ENCODE results near the gene DNAJC12. TPM values are rescaled to one million over a fixed set of nuclear protein-coding genes. Genes with fewer than 3 reads are reported as not detected.

Gene DNAJC12
- total RNA-seq, 1 experiment from 2014 or later: 2.2 TPM

GRCh38 chr10:67793313-67793712 lies 44.7 kb downstream of the DNAJC12 start:
- Histone ChIP-seq H3K36me3 (ENCODE audit: control insufficient read depth, insufficient read depth, low read length) (no peaks in the 10 kb centered on the region), H3K9me3 (no peaks in the 10 kb centered on the region), H3K4me3 (ENCODE audit: low read depth, low read length) (no peak overlapping the region), H3K4me1 (no peaks in the 10 kb centered on the region), H3K27me3 (replicated peaks; ENCODE audit: control insufficient read depth, insufficient read depth, low read length) (no peaks in the 10 kb centered on the region)
- peaks cover 15% of the 10 kb centered on the region for H3K4me1 Mint-ChIP-seq (ENCODE audit: low read depth, unreplicated experiment)
- intact Hi-C loops (cut with micrococcal nuclease; ENCODE audit: unreplicated experiment): loop anchor here (1.0 kb wide), 1 partner anchor 10 kb away; no protein-coding TSS in a partner anchor
- BruUV-seq (replicated peaks): no TSS peak
- ChIA-PET POLR2A (no interaction called here), CTCF (no interaction called here)
- H3K27ac Mint-ChIP-seq (ENCODE audit: unreplicated experiment): no peak overlapping the region
- H3K27me3 Mint-ChIP-seq (ENCODE audit: insufficient read depth, unreplicated experiment): no peaks in the 10 kb centered on the region
- DNase-seq: no peak
- no peak overlapping the region for H3K4me3 Mint-ChIP-seq (ENCODE audit: unreplicated experiment)
- no peaks in the 10 kb centered on the region for H3K36me3 Mint-ChIP-seq (ENCODE audit: insufficient read depth, unreplicated experiment)
- H3K9me3 Mint-ChIP-seq (ENCODE audit: unreplicated experiment): no peaks in the 10 kb centered on the region
- TF ChIP-seq CTCF (IDR thresholded peaks at IDR 0.05; ENCODE audit: insufficient read depth in 1 of 2, low read depth in 1 of 2, low read length in 1 of 2, severe bottlenecking in 1 of 2, unreplicated experiment in 1 of 2): no peak

GRCh38 chr10:67792653-67793052 lies 45.3 kb downstream of the DNAJC12 start:
- ChIA-PET POLR2A (no interaction called here), CTCF (interaction anchor here (0.5 kb wide), 1 partner anchor 20 kb away, joined by 7 read pairs; no protein-coding TSS in a partner anchor)
- TF ChIP-seq CTCF (IDR thresholded peaks at IDR 0.05; ENCODE audit: insufficient read depth in 1 of 2, low read depth in 1 of 2, low read length in 1 of 2, severe bottlenecking in 1 of 2, unreplicated experiment in 1 of 2): no peak
- Histone ChIP-seq H3K27me3 (replicated peaks; ENCODE audit: control insufficient read depth, insufficient read depth, low read length) (no peaks in the 10 kb centered on the region), H3K9me3 (no peaks in the 10 kb centered on the region), H3K4me3 (ENCODE audit: low read depth, low read length) (no peak overlapping the region), H3K4me1 (no peaks in the 10 kb centered on the region), H3K36me3 (ENCODE audit: control insufficient read depth, insufficient read depth, low read length) (no peaks in the 10 kb centered on the region)
- BruUV-seq (replicated peaks): no TSS peak
- Mint-ChIP-seq H3K27ac (ENCODE audit: unreplicated experiment) (no peak overlapping the region), H3K27me3 (ENCODE audit: insufficient read depth, unreplicated experiment) (no peaks in the 10 kb centered on the region), H3K4me3 (ENCODE audit: unreplicated experiment) (no peak overlapping the region), H3K36me3 (ENCODE audit: insufficient read depth, unreplicated experiment) (no peaks in the 10 kb centered on the region), H3K9me3 (ENCODE audit: unreplicated experiment) (no peaks in the 10 kb centered on the region), H3K4me1 (ENCODE audit: low read depth, unreplicated experiment) (peaks cover 16% of the 10 kb centered on the region)
- no peak for DNase-seq
- intact Hi-C loops (cut with micrococcal nuclease; ENCODE audit: unreplicated experiment): loop anchor here (1.0 kb wide), 1 partner anchor 11 kb away; no protein-coding TSS in a partner anchor

GRCh38 chr10:67790534-67791408 lies 47.2 kb downstream of the DNAJC12 start:
- no peaks in the 10 kb centered on the region for H3K4me1 ChIP-seq
- H3K27me3 ChIP-seq (replicated peaks; ENCODE audit: control insufficient read depth, insufficient read depth, low read length): no peaks in the 10 kb centered on the region
- H3K9me3 ChIP-seq: no peaks in the 10 kb centered on the region
- H3K4me1 Mint-ChIP-seq (ENCODE audit: low read depth, unreplicated experiment): peaks cover 16% of the 10 kb centered on the region
- no peaks in the 10 kb centered on the region for H3K9me3 Mint-ChIP-seq (ENCODE audit: unreplicated experiment)
- POLR2A ChIA-PET: no interaction called here
- CTCF ChIA-PET: no interaction called here
- no peak overlapping the region for H3K4me3 ChIP-seq (ENCODE audit: low read depth, low read length)
- no TSS peak for BruUV-seq (replicated peaks)
- intact Hi-C loops (cut with micrococcal nuclease; ENCODE audit: unreplicated experiment): no loop called here
- H3K27me3 Mint-ChIP-seq (ENCODE audit: insufficient read depth, unreplicated experiment): no peaks in the 10 kb centered on the region
- TF ChIP-seq CTCF (IDR thresholded peaks at IDR 0.05; ENCODE audit: insufficient read depth in 1 of 2, low read depth in 1 of 2, low read length in 1 of 2, severe bottlenecking in 1 of 2, unreplicated experiment in 1 of 2): no peak
- H3K36me3 ChIP-seq (ENCODE audit: control insufficient read depth, insufficient read depth, low read length): no peaks in the 10 kb centered on the region
- no peak overlapping the region for H3K27ac Mint-ChIP-seq (ENCODE audit: unreplicated experiment)
- DNase-seq: no peak
- no peak overlapping the region for H3K4me3 Mint-ChIP-seq (ENCODE audit: unreplicated experiment)
- no peaks in the 10 kb centered on the region for H3K36me3 Mint-ChIP-seq (ENCODE audit: insufficient read depth, unreplicated experiment)
